Tibial nerve (tissue), 4 donors: ENCODE measurements around the gene IL27RA.

Source experiments
- CTCF ChIP-seq, 5 experiments: fragments of 200-600 bp in 3 of 5; fragments of 450-650 bp in 2 of 5; sonication (generic) in 3 of 5; IDR thresholded peaks; one replicate each; pipeline ENCODE4 v1.5.1; 2016 to 2019; ENCODE audit warnings: antibody characterized with exemption in 5 of 5, mild to moderate bottlenecking in 3 of 5, moderate library complexity in 2 of 5
- EP300 ChIP-seq, 2 donors: sonication (generic); formaldehyde crosslinking; IDR thresholded peaks; one replicate each; pipeline ENCODE4 v1.6.1; 2017; ENCODE audit warnings: antibody characterized with exemption in 2 of 2, mild to moderate bottlenecking in 1 of 2
- POLR2A ChIP-seq, 2 donors: fragments of 450-650 bp; IDR thresholded peaks; one replicate each; pipeline ENCODE4 v1.6.1; 2017; ENCODE audit warnings: antibody characterized with exemption in 2 of 2, mild to moderate bottlenecking in 2 of 2, moderate library complexity in 2 of 2

- no peak for TF ChIP-seq CTCF (IDR thresholded peaks at IDR 0.05)
- TF ChIP-seq EP300 (IDR thresholded peaks at IDR 0.05): no peak
- TF ChIP-seq POLR2A (IDR thresholded peaks at IDR 0.05): no peak
Measured at GRCh38 chr19:14015524-14016035, 16.0 kb upstream of the IL27RA start.
